NK-92 (cell line): ENCODE measurements around the gene DGCR2.
"Not testable (repeated sequence)": the region's sequence is repeated elsewhere in the genome, so short reads cannot be mapped to it uniquely, and the experiment has no call there.

Source experiments
- DNase-seq: peaks from one replicate; lab custom pipeline; 2025; ENCODE audit not compliant: unreplicated experiment; lab: John Stamatoyannopoulos, UW

Gene DGCR2

GRCh38 chr22:19044381-19044780 lies 77.8 kb downstream of the DGCR2 start:
- DNase-seq: no peak

- DNase-seq: no peak
Measured at GRCh38 chr22:19043121-19044085, 78.8 kb downstream of the DGCR2 start.

- DNase-seq: no peak
Measured at GRCh38 chr22:19042285-19043120, 79.7 kb downstream of the DGCR2 start.

- no peak for DNase-seq
Measured at GRCh38 chr22:19041704-19042074, 80.5 kb downstream of the DGCR2 start.

- DNase-seq: no peak
Measured at GRCh38 chr22:19040888-19041703, 81.1 kb downstream of the DGCR2 start.

GRCh38 chr22:19040391-19040861 lies 81.8 kb downstream of the DGCR2 start:
- no peak for DNase-seq

GRCh38 chr22:19039796-19040280 lies 82.4 kb downstream of the DGCR2 start:
- no peak for DNase-seq

GRCh38 chr22:19039448-19039780 lies 82.8 kb downstream of the DGCR2 start:
- no peak for DNase-seq

- DNase-seq: no peak
Measured at GRCh38 chr22:19038728-19039447, 83.3 kb downstream of the DGCR2 start.

GRCh38 chr22:19038164-19038546 lies 84.1 kb downstream of the DGCR2 start:
- no peak for DNase-seq

- DNase-seq: no peak
Measured at GRCh38 chr22:19037282-19038163, 84.7 kb downstream of the DGCR2 start.

- DNase-seq: no peak
Measured at GRCh38 chr22:19036523-19037273, 85.5 kb downstream of the DGCR2 start.

- DNase-seq: no peak
Measured at GRCh38 chr22:19036229-19036522, 86.0 kb downstream of the DGCR2 start.

GRCh38 chr22:19035474-19036228 lies 86.6 kb downstream of the DGCR2 start:
- no peak for DNase-seq

- not testable (repeated sequence) for DNase-seq
Measured at GRCh38 chr22:19035126-19035473, 87.1 kb downstream of the DGCR2 start.

- not testable (repeated sequence) for DNase-seq
Measured at GRCh38 chr22:19034724-19035120, 87.5 kb downstream of the DGCR2 start.

- not testable (repeated sequence) for DNase-seq
Measured at GRCh38 chr22:19034031-19034723, 88.0 kb downstream of the DGCR2 start.

GRCh38 chr22:19033568-19033905 lies 88.7 kb downstream of the DGCR2 start:
- DNase-seq: not testable (repeated sequence)
